Adipocyte (in vitro differentiated cells): ENCODE measurements around the gene PREP.

Experiments used
- DNase-seq: peaks from one replicate; pipeline ENCODE4 v3.0.0-alpha.2; 2015; ENCODE audit warnings: low read depth
- H3K27me3 ChIP-seq: replicated peaks from 2 replicates; pipeline ENCODE4 v1.7.0; 2013; ENCODE audit warnings: mild to moderate bottlenecking, low read length, moderate library complexity; ENCODE audit not compliant: control insufficient read depth, insufficient read depth
- H3K36me3 ChIP-seq: 2 replicates; pipeline ENCODE4 v1.7.0; 2013; ENCODE audit warnings: low read length, mild to moderate bottlenecking, moderate library complexity; ENCODE audit not compliant: control insufficient read depth, insufficient read depth, severe bottlenecking
- H3K4me1 ChIP-seq: 2 replicates; pipeline ENCODE4 v1.7.0; 2013; ENCODE audit warnings: mild to moderate bottlenecking, low read length, moderate library complexity; ENCODE audit not compliant: control insufficient read depth, insufficient read depth
- H3K4me3 ChIP-seq: 2 replicates; pipeline ENCODE4 v1.7.0; 2013; ENCODE audit warnings: mild to moderate bottlenecking, low read length, moderate library complexity
- H3K9ac ChIP-seq: 2 replicates; pipeline ENCODE4 v1.7.0; 2013; ENCODE audit warnings: mild to moderate bottlenecking, low read length, moderate library complexity
- H3K9me3 ChIP-seq: 2 replicates; pipeline ENCODE4 v1.7.0; 2013; ENCODE audit warnings: mild to moderate bottlenecking, low read length, moderate library complexity; ENCODE audit not compliant: control insufficient read depth

The PREP gene

DNA sequence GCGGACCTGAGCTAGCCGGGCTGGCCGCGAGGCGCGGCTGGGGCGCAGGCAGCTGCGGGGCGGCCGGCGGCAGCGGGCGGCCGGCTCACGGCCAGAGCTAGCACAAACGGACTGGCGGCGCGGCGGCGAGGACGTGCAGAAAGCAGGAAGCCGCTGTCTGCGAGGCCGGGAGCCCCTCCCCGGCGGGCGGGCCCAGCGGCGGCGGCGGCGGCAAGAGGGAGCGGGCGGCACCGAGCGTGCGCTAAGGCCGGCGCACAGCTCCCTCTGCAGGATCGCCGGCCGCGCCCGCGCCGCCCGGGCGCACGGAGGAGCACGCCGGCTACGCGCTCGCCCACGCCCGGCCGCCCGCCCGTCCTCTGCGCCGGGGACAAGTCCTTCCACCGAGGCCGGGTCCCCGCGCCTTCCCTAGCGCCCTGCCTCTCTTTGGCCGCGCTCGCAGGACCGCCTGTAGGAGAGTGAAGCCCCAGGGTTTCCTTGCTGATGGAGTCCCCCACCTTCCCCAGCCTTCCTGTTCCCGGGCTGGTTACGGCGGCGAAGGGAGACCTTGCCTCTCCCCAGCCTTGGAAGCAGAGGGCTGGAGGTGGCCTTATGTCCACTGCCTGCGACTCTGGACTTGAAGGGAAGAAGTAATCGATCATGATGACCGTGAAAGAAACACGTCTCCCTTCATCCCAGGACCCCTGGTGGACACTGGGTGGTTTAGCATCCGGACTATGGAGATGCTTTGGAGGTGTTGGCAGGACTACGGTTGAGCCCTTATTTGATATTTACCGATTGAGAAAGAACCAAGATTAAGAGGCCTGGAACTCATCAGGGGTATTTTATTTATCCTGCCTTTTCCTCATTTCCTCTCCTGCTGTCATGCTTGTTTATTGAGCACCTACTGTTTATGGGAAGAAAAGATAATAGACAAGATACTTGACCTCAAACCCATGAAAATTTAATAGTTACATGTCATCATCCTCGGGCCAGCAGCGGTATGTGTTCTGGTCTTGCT, at the start of gene PREP:
TSS of gene PREP (minus strand) at position 144 of the 997 bp plus-strand sequence. CDS start 191 bp downstream, outside the sequence.
- Histone ChIP-seq H3K27me3 (no peaks in the 10 kb centered on the region), H3K36me3 (no peaks in the 10 kb centered on the region)

DNA sequence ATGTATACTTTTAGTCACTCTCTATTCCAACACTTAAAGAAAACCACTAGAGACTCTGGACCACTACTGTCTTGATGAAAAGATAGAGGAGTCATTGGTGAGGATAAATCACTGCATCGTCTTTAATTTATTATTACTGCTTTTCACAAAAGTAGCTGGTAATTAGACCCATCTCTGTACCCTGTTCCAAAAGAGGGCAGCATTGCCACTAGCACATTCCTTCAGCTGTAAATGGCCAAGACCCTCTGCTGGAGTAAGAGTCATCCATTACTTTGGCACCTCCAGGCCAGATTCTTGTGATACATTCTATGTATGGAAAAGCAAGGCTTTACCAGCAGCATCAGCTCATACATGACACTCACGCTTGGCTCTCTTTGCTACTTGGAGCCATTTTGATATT, 49.5 kb upstream of the PREP start:
- no peak overlapping the region for H3K4me3 ChIP-seq
- no peak overlapping the region for H3K9ac ChIP-seq

More for the DNA sequence above, at the start of gene PREP:
- H3K9me3 ChIP-seq = no peaks in the 10 kb centered on the region
- peak within 1 kb of the TSS; percentile 93 for H3K9ac ChIP-seq
- H3K4me3 ChIP-seq = peak within 1 kb of the TSS; percentile 96
- peaks cover 30% of the 10 kb centered on the region for H3K4me1 ChIP-seq
- peak; percentile 94 for DNase-seq

DNA sequence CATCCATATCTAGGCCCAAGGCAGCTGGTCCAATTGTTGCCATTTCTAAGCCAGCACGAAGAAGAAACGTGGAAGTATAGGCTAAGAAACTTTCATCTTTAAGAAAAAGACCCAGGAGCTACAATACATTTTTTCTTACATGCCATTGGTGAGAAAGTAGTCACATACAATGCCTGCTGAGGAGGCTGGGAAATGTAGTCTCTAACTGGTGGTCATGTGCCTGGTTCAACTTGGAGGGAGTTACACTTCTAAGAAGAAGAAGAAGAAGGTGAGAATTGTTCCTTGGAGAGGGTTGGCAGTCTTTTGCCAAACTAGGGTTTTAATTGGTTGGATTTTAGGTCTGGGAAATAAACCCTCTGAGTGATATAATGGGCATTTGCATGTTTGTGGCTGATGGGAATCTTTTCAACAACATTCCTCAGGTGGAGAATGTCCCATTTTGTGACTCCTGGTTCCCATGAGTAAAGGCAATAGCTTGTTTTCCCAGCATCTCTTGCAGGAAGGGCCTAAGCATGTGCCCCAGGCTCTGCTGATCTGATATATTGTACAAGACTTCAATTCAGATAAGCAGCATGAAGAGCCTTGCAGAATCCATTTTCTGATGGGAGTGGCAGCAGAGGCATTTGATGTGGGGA, 47.0 kb upstream of the PREP start:
- DNase-seq = no peak
- H3K36me3 ChIP-seq = no peaks in the 10 kb centered on the region
- H3K27me3 ChIP-seq = no peaks in the 10 kb centered on the region
- H3K4me3 ChIP-seq = no peak overlapping the region
- no peaks in the 10 kb centered on the region for H3K4me1 ChIP-seq
- no peaks in the 10 kb centered on the region for H3K9me3 ChIP-seq
- no peak overlapping the region for H3K9ac ChIP-seq

More for the DNA sequence above, 49.5 kb upstream of the PREP start:
- Histone ChIP-seq H3K9me3 (no peaks in the 10 kb centered on the region), H3K27me3 (no peaks in the 10 kb centered on the region), H3K36me3 (no peaks in the 10 kb centered on the region), H3K4me1 (no peaks in the 10 kb centered on the region)
- no peak for DNase-seq

- H3K9me3 ChIP-seq = no peaks in the 10 kb centered on the region
- no peak overlapping the region for H3K4me3 ChIP-seq
- no peaks in the 10 kb centered on the region for H3K36me3 ChIP-seq
- no peaks in the 10 kb centered on the region for H3K4me1 ChIP-seq
- H3K9ac ChIP-seq = no peak overlapping the region
- no peaks in the 10 kb centered on the region for H3K27me3 ChIP-seq
- DNase-seq = no peak
These were observed 42.6 kb upstream of the PREP start for GRCh38 chr6:105445481-105445880.

DNA sequence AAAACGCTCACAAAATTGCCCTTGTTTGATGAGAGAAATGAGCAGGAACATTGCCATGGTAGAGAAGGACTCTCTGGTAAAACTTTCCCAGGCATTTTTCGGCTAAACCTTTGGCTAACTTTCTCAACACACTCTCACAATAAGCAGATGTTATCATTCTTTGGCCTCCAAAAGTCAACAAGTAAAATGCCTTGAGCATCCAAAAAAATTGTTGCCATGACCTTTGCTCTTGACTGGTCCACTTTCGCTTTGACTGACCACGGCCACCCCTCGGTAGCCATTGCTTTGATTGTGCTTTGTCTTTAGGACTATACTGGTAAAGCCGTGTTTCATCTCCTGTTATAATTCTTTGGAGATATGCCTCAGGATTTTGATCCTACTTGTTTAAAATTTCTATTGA, 41.1 kb upstream of the PREP start:
- H3K4me3 ChIP-seq = no peak overlapping the region
- no peak overlapping the region for H3K9ac ChIP-seq
- no peaks in the 10 kb centered on the region for H3K9me3 ChIP-seq
- no peak for DNase-seq
- no peaks in the 10 kb centered on the region for H3K36me3 ChIP-seq
- no peaks in the 10 kb centered on the region for H3K4me1 ChIP-seq
- H3K27me3 ChIP-seq = no peaks in the 10 kb centered on the region

DNA sequence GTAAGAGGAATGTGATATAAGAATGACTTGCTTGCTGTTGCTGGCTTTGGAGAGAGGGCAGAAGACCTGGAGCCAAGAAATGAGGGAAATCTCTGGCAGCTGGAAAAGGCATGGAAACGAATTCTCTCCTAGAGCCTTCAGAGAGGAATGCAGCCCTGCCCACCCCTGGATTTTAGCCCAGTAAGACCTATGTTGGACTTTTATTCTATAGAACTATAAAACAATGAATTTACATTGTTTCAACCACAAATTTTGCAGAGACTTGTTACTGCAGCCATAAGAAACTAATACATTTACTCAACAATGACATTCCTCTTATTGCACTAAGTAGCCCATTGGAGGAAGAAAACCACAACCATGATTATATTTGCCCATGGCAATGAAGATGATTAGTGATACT, 39.5 kb upstream of the PREP start:
- Histone ChIP-seq H3K36me3 (no peaks in the 10 kb centered on the region), H3K4me1 (no peaks in the 10 kb centered on the region), H3K27me3 (no peaks in the 10 kb centered on the region), H3K9me3 (no peaks in the 10 kb centered on the region), H3K4me3 (no peak overlapping the region), H3K9ac (no peak overlapping the region)
- DNase-seq = no peak

DNA sequence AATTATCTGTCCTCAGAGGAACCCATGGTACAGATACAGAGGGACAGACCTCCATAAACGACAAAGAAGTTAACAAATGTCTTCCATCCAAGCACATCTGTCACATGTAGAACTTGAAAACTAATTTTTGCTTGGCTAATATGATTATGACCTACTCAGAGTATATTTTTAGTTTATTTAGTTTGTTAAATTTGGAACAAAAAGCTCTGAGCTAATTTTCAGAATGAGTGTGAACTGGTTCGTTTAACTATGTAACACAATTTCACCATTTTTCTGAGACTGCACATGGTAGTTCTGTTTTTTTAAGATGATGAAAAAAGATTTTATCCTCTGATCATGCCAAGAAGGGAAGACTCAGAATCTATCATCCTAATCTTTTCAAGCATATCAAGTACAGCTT, 34.4 kb upstream of the PREP start:
- Histone ChIP-seq H3K36me3 (no peaks in the 10 kb centered on the region), H3K27me3 (no peaks in the 10 kb centered on the region), H3K4me3 (no peak overlapping the region), H3K4me1 (peaks cover 12% of the 10 kb centered on the region), H3K9me3 (no peaks in the 10 kb centered on the region), H3K9ac (no peak overlapping the region)
- no peak for DNase-seq

DNA sequence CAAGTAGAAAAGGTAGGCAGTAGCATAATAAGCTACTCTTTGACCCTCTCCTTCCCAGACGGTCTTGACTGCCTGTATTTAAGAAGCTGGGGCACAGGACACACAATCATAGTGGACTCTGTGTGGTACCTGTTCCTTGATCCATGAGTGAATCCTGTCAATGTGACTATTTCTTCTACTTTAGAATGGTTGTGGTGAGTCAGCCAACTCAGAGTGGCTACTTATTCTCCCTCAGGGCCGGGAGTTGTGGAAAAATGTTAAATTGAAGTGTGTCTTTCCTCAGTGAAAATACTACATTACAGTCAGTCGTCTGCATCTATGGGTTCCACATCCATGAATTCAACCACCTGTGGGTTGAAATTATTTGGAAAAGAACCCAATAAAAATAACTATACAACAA, 30.8 kb upstream of the PREP start:
- peaks cover 33% of the 10 kb centered on the region for H3K4me1 ChIP-seq

DNA sequence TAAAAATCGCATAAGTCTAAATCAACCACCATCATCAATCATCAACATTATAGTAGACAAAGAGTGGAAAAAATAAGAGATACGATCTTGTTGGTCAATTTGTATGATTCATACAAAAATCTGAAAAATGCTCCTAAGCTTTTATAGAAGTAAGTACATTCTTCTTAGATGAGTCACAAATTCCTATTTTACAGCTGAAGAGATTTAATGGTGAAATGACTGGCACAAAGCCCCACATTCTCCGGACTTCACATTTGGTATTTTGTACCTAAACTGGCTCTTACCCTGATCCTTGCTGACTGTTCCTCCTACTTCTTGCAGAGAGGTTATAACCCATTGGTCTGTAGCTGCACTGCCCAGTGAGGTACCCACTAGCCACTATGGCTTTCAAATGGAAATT, 29.9 kb upstream of the PREP start:
- H3K9ac ChIP-seq = no peak overlapping the region
- peak; percentile 91 for DNase-seq

More for the DNA sequence above, 30.8 kb upstream of the PREP start:
- H3K27me3 ChIP-seq = no peaks in the 10 kb centered on the region
- H3K9me3 ChIP-seq = no peaks in the 10 kb centered on the region
- H3K36me3 ChIP-seq = no peaks in the 10 kb centered on the region
- no peak overlapping the region for H3K4me3 ChIP-seq
- no peak overlapping the region for H3K9ac ChIP-seq
- no peak for DNase-seq

DNA sequence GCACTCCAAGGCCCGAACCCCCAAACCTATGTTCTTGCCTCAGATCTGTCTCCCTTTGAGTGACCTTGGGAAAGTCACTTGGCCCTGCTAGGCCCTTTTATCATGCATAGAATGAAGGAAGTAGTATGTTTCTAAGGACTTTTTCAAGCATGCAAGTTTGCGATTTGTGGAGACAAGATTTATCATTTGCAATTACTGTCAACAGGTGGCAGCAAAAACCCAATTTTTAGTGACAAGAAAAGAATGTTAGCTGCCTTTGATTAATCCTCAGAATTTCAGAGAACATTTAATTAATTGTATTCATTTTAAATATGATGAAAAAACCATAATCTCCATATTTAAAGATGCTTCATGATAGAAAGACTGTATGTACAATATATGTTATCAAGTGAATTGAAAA, 28.3 kb upstream of the PREP start:
- no peak overlapping the region for H3K4me3 ChIP-seq

More for the DNA sequence above, 29.9 kb upstream of the PREP start:
- H3K36me3 ChIP-seq = no peaks in the 10 kb centered on the region
- no peaks in the 10 kb centered on the region for H3K9me3 ChIP-seq
- H3K4me3 ChIP-seq = no peak overlapping the region
- no peaks in the 10 kb centered on the region for H3K27me3 ChIP-seq
- H3K4me1 ChIP-seq = peaks cover 42% of the 10 kb centered on the region

GRCh38 chr6:105430685-105431084, 27.8 kb upstream of the PREP start:
- H3K9ac ChIP-seq = no peak overlapping the region
- H3K9me3 ChIP-seq = no peaks in the 10 kb centered on the region
- no peaks in the 10 kb centered on the region for H3K27me3 ChIP-seq
- peaks cover 46% of the 10 kb centered on the region for H3K4me1 ChIP-seq
- H3K4me3 ChIP-seq = no peak overlapping the region
- no peaks in the 10 kb centered on the region for H3K36me3 ChIP-seq
- DNase-seq = no peak

More for the DNA sequence above, 28.3 kb upstream of the PREP start:
- Histone ChIP-seq H3K9me3 (no peaks in the 10 kb centered on the region), H3K4me1 (peaks cover 46% of the 10 kb centered on the region), H3K36me3 (no peaks in the 10 kb centered on the region), H3K27me3 (no peaks in the 10 kb centered on the region), H3K9ac (no peak overlapping the region)
- DNase-seq = peak; percentile 82
